GM12892 (cell line): Measurements from ENCODE around the gene RUVBL2.

ENCODE experiments used
- DNase-seq: peaks from one replicate; pipeline ENCODE4 v3.0.0; 2011; ENCODE audit not compliant: insufficient read length
- FAIRE-seq: peaks from 2 replicates; lab custom pipeline; 2011; peaks lifted over from hg19 to GRCh38; lab: Jason Lieb, UNC
- POLR2A ChIP-seq: IDR thresholded peaks from 2 replicates; pipeline ENCODE4 v1.6.1; 2011; ENCODE audit warnings: low read depth, low read length, control low read depth
- POLR2AphosphoS5 ChIP-seq: IDR thresholded peaks from 2 replicates; pipeline ENCODE4 v1.6.1; 2011; ENCODE audit warnings: low read depth, low read length, control low read depth
- TAF1 ChIP-seq: IDR thresholded peaks from 2 replicates; pipeline ENCODE4 v1.6.1; 2011; ENCODE audit warnings: low read depth, mild to moderate bottlenecking, control low read depth, low read length, borderline replicate concordance

RUVBL2 gene

DNA sequence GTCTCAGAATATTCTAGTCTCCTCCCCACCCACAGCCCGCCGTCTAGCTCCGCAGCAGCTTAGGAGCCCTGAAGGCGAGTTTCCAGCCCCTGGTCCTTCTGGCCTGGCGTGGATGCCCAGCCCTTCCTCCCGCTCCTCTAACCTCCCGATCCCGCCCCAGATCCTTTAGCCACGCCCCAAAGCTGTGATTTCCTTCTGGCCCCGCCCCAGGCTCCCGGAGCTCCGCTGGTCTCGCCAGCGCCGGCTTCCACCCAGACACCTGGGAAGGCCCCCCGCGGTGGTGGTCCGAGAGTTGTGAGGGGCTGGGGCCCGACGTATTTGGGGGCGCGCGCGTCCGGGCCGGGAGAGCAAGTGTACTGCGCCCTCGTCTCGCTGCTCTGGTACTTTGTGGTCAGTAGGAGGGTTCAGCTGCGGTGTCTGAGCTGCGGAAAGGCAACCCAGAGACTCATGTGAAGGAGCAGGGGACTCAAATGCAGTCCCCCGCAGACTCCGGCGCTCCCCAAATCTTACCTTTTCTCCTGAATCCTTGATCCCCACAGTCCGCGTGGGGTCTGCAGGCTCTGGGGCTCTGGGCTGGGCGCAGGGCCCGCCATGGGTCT lies 64.0 kb downstream of the RUVBL2 start, which contains the start of gene CGB7:
TSS of gene CGB7 (minus strand) at position 114 of the 599 bp plus-strand sequence. CDS start 2,374 bp downstream, outside the sequence.
- no peak for TF ChIP-seq POLR2AphosphoS5
- no peak for TF ChIP-seq TAF1
- no peak for TF ChIP-seq POLR2A
- DNase-seq = no peak
- FAIRE-seq = no peak

DNA sequence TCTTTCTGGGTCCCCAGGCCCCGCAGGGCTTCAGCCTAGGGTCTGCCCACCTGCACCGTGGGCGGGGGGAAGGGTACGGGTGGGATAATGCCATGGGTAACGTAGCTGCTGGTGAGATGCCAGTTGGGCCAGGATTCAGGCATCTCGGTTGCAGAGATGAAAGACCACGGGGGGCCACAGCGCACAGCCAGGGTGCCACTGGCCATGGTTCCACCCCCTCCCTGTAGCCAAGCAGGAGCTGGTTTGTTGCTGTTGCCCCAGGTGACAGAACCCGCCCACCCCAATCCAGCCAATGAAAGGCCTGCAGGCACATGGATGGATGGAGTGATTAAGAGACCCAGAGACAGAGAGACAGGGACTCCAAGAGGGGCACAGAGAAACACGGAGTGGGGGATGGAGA lies 64.9 kb downstream of the RUVBL2 start:
- no peak for FAIRE-seq
- DNase-seq = no peak

DNA sequence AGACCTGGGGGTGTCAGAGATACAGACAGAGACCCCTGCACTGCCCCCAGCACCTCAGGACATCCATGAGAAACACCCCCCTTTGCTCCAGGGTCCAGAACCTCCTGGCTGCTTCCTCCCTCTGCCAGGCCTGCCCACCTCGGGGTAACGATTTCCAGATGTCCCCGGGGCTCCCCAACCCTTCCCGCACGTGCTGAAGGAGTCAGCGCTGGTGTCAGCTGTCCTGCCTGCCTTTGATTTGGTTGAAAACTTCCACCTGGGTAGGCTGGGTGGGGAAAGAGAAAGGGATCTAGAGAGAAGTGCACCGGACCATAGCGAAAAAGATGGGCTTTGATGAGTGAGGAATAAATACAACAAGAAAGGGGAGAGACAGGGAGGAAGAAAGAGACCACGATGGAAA lies 65.4 kb downstream of the RUVBL2 start:
- FAIRE-seq = no peak

More for the DNA sequence above, 64.9 kb downstream of the RUVBL2 start:
- TF ChIP-seq POLR2A = no peak
- no peak for TF ChIP-seq TAF1
- no peak for TF ChIP-seq POLR2AphosphoS5

DNA sequence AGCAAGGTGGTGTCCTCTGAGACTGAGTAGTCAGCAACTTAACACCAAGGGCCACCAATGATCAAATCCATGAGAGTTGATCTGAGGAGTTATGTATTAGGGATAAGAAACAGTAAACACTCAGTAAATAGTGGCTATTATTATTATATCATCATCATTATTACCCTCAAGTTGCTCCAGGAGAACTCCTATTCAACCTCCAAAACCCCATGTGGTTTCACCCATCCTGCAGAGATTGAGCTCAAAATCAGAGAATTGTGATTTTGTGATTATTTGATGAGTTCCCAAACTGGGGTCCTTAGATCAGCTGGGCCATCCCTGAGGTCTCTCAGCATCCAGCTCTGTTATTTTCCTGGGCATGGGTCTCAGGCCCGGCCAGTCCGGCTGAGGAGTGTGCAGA lies 67.3 kb downstream of the RUVBL2 start:
- TF ChIP-seq TAF1 (no peak), POLR2A (no peak), POLR2AphosphoS5 (no peak)
- DNase-seq (no peak), FAIRE-seq (no peak)

More for the DNA sequence above, 65.4 kb downstream of the RUVBL2 start:
- no peak for DNase-seq
- TF ChIP-seq POLR2A (no peak), TAF1 (no peak), POLR2AphosphoS5 (no peak)

DNA sequence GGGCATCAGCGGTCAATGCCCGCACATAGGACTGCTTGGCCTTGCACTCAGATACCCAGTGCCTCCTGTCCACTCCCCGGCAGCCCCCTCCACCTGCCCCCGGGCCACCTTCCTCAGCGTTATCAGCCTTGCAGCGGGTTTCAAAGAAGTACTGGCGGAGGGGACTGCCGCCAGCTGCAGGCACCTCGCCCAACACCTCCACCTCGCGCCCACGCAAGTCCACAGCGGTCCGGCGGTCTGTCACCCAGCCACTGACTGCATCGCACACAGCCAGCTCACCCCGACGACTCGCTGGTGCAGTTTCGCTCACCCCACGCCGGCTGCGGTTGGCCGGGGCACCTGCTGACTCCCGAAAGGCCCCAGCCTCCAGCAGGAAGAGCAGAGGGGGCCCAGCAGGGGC lies 67.8 kb downstream of the RUVBL2 start:
- TF ChIP-seq POLR2A (no peak), TAF1 (no peak), POLR2AphosphoS5 (no peak)
- no peak for FAIRE-seq
- no peak for DNase-seq

DNA sequence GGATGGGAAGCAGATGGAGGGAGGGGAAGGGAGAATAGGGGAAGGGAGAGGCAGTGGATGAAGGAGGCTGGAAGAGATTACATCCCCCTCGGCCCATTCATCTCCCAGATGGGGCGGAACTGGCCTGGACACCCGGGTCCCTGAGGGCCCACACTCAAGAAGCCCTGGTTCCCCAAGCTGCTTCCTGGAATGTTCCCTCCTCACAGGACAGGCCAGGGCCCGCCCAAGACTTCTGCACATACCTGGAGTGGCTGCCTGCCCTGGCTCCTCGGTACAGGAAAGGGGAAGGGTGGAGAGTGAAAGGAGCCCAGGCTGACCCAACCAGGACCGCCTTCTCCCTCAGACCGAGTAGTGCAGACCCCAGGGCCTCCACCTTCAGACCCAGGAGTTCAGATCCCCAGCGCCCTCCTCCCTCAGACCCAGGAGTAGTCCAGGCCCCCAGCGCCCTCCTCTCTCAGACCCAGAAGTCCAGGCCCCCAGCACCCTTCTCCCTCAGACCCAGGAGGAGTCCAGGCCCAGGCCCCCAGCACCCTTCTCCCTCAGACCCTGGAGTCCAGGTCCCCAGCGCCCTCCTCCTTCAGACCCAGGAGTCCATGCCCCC lies 70.4 kb downstream of the RUVBL2 start:
- FAIRE-seq = no peak
- no peak for TF ChIP-seq POLR2AphosphoS5
- no peak for TF ChIP-seq TAF1
- no peak for TF ChIP-seq POLR2A
- DNase-seq = no peak

DNA sequence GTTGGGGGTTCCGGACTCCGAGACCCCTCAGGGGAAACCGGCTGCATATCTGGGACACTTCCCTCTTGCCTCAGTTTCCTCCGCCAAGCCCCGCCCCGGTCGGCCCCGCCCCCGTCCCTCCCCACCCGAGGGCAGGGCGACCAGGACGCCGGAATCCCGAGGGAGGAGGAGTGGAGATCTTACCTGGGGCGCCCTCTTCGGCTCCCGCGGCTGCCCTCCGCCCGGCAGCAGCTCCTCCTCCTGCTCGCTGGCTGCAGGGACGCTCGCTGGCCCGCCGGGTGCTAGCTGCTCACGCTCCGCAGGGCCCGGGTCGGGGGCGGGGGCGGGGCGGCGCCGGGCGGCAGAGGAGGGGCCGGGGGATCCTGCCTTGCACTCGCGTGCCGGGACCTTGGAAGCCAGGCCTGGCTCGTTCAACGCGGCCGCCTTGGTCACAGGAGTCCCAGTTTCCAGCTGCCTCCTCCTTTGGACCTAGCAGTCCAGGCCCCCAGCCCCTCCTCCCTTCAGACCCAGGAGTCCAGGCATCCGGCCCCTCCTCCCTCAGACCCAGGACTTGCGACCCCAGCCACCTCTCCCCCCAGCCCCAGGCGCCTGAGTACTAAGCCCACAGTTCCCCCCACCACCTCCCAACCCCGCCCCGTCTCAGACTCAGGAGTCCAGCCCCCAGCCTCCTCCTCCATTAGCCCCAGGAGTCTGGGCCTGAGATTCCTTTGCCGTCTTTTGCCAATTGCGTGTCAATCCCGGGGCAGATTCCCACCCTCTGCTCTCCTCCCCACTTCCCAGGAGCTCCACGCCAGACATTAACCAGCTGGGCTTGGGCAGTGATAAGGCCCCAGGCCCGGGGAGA lies 71.3 kb downstream of the RUVBL2 start, which contains the start of gene NTF4:
TSS of gene NTF4 (minus strand) at position 51 of the 844 bp plus-strand sequence. CDS start 2,821 bp downstream, outside the sequence.
- DNase-seq (no peak), FAIRE-seq (no peak)
- no peak for TF ChIP-seq POLR2AphosphoS5
